Activated CD8-positive, alpha-beta memory T cell treated with anti-CD3 and anti-CD28 coated beads, Interleukin-2, amount 10 ng/mL, durations not matched to agents 7 days and 5 days (primary cell): Measurements from ENCODE around the gene ACAD8. TPM values are rescaled to one million over a fixed set of nuclear protein-coding genes. Genes with fewer than 3 reads are reported as not detected.

ENCODE experiments used
- ATAC-seq: fragments of 150-1000 bp; cut with Tn5 transposase; one replicate; pipeline ENCODE4 v1.10.0; 2021; ENCODE audit warnings: moderate library complexity
- CTCF ChIA-PET: fragments of 350-600 bp; sonication (Branson Sonifier 250); formaldehyde crosslinking; loops from one replicate; lab custom pipeline; 2021; ENCODE audit warnings: antibody characterized with exemption; lab: Charles Lee
- DNase-seq: peaks from one replicate; pipeline ENCODE4 v3.0.0-alpha.2; 2020
- H3K27ac Mint-ChIP-seq: one replicate; pipeline ENCODE4 v1.8.0; 2021; ENCODE audit warnings: mild to moderate bottlenecking, mixed read lengths
- H3K27me3 Mint-ChIP-seq: one replicate; pipeline ENCODE4 v1.8.0; 2021; ENCODE audit warnings: mixed read lengths
- H3K36me3 Mint-ChIP-seq: one replicate; pipeline ENCODE4 v1.8.0; 2021; ENCODE audit warnings: mild to moderate bottlenecking, mixed read lengths
- H3K4me1 Mint-ChIP-seq: one replicate; pipeline ENCODE4 v1.8.0; 2021; ENCODE audit warnings: mixed read lengths
- H3K4me3 Mint-ChIP-seq: one replicate; pipeline ENCODE4 v1.8.0; 2021; ENCODE audit warnings: mild to moderate bottlenecking, moderate library complexity, mixed read lengths
- H3K9me3 Mint-ChIP-seq: one replicate; pipeline ENCODE4 v1.8.0; 2022; ENCODE audit warnings: low read depth, mixed read lengths
- total RNA-seq, 2 experiments: library from RNA; stranded (reverse); gene quantifications; one replicate each; pipeline ENCODE4 v1.2.3, GENCODE V29; 2021

The ACAD8 gene
- 10 to 100 TPM; 29.4 to 31.6 TPM for total RNA-seq

- peak within 1 kb of the TSS; percentile 85 for H3K27ac Mint-ChIP-seq
- CTCF ChIA-PET = interaction anchor here (0.7 to 3.6 kb wide), 11 partner anchors 9 to 203 kb away, joined by 3 to 26 read pairs (median 5); partner anchors contain the start of genes GLB1L3 and VPS26B
- peak; percentile 99 for ATAC-seq
- peak within 1 kb of the TSS; percentile 94 for H3K4me3 Mint-ChIP-seq
- peak; percentile 98 for DNase-seq
- H3K4me1 Mint-ChIP-seq = peaks cover 43% of the 10 kb centered on the region
- H3K9me3 Mint-ChIP-seq = no peaks in the 10 kb centered on the region
- no peaks in the 10 kb centered on the region for H3K27me3 Mint-ChIP-seq
- peaks cover 11% of the 10 kb centered on the region for H3K36me3 Mint-ChIP-seq
Observed at GRCh38 chr11:134253188-134253993, at the start of gene ACAD8, which contains the start of gene THYN1. Gene ACAD8 (plus strand): TSS chr11:134253568. CDS start chr11:134253601, 33 bp downstream. Gene THYN1 (minus strand): TSS chr11:134253352. CDS start chr11:134252882, 470 bp downstream.

- no peaks in the 10 kb centered on the region for H3K27me3 Mint-ChIP-seq
- CTCF ChIA-PET = interaction anchor here (0.8 to 1.3 kb wide), 3 partner anchors 9 to 70 kb away, joined by 3 read pairs; partner anchors contain the start of gene GLB1L3
- no peaks in the 10 kb centered on the region for H3K9me3 Mint-ChIP-seq
- DNase-seq = no peak
- ATAC-seq = no peak
- no peak overlapping the region for H3K27ac Mint-ChIP-seq
- H3K4me3 Mint-ChIP-seq = no peak overlapping the region
- H3K36me3 Mint-ChIP-seq = peaks cover 70% of the 10 kb centered on the region
- peaks cover 5% of the 10 kb centered on the region for H3K4me1 Mint-ChIP-seq
Observed at GRCh38 chr11:134205729-134206128, 47.6 kb upstream of the ACAD8 start.

- peaks cover 7% of the 10 kb centered on the region for H3K4me1 Mint-ChIP-seq
- H3K27ac Mint-ChIP-seq = no peak overlapping the region
- H3K9me3 Mint-ChIP-seq = no peaks in the 10 kb centered on the region
- DNase-seq (no peak), ATAC-seq (no peak)
- H3K27me3 Mint-ChIP-seq = no peaks in the 10 kb centered on the region
- CTCF ChIA-PET = interaction anchor here (0.8 to 1.4 kb wide), 4 partner anchors 10 to 70 kb away, joined by 3 to 4 read pairs (median 3); partner anchors contain the start of gene GLB1L3
- peaks cover 69% of the 10 kb centered on the region for H3K36me3 Mint-ChIP-seq
- H3K4me3 Mint-ChIP-seq = no peak overlapping the region
Observed at GRCh38 chr11:134206185-134206584, 47.2 kb upstream of the ACAD8 start.

GRCh38 chr11:134207538-134208239, 45.7 kb upstream of the ACAD8 start:
- Mint-ChIP-seq H3K4me3 (no peak overlapping the region), H3K27ac (no peak overlapping the region), H3K27me3 (no peaks in the 10 kb centered on the region), H3K9me3 (no peaks in the 10 kb centered on the region), H3K4me1 (peaks cover 14% of the 10 kb centered on the region), H3K36me3 (peaks cover 71% of the 10 kb centered on the region)
- ATAC-seq (no peak), DNase-seq (peak; percentile 74)
- CTCF ChIA-PET = interaction anchor here (0.6 to 1.8 kb wide), 17 partner anchors 11 to 68 kb away, joined by 3 to 11 read pairs (median 4); partner anchors contain the start of genes GLB1L3, NCAPD3 and VPS26B

GRCh38 chr11:134215836-134216235, 37.5 kb upstream of the ACAD8 start:
- DNase-seq = no peak
- CTCF ChIA-PET = no interaction called here
- H3K4me1 Mint-ChIP-seq = peaks cover 62% of the 10 kb centered on the region
- no peaks in the 10 kb centered on the region for H3K9me3 Mint-ChIP-seq
- ATAC-seq = no peak
- no peak overlapping the region for H3K4me3 Mint-ChIP-seq
- no peaks in the 10 kb centered on the region for H3K27me3 Mint-ChIP-seq
- H3K36me3 Mint-ChIP-seq = peaks cover 54% of the 10 kb centered on the region
- no peak overlapping the region for H3K27ac Mint-ChIP-seq

- CTCF ChIA-PET = no interaction called here
- H3K4me1 Mint-ChIP-seq = peaks cover 65% of the 10 kb centered on the region
- peaks cover 51% of the 10 kb centered on the region for H3K36me3 Mint-ChIP-seq
- DNase-seq (no peak), ATAC-seq (no peak)
- H3K27me3 Mint-ChIP-seq = no peaks in the 10 kb centered on the region
- H3K9me3 Mint-ChIP-seq = no peaks in the 10 kb centered on the region
- H3K27ac Mint-ChIP-seq = no peak overlapping the region
- no peak overlapping the region for H3K4me3 Mint-ChIP-seq
Observed at GRCh38 chr11:134216816-134217215, 36.6 kb upstream of the ACAD8 start.

- no peak for DNase-seq
- H3K36me3 Mint-ChIP-seq = peaks cover 39% of the 10 kb centered on the region
- peaks cover 67% of the 10 kb centered on the region for H3K4me1 Mint-ChIP-seq
Observed at GRCh38 chr11:134223121-134223520, 30.2 kb upstream of the ACAD8 start.

GRCh38 chr11:134223836-134224709, 29.3 kb upstream of the ACAD8 start, which contains the start of the genes NCAPD3 and VPS26B:
Gene NCAPD3 (minus strand): TSS chr11:134223967. CDS start chr11:134223926, 41 bp downstream.
Gene VPS26B (plus strand): TSS chr11:134224671. CDS start chr11:134225123, 452 bp downstream.
- Mint-ChIP-seq H3K27me3 (no peaks in the 10 kb centered on the region), H3K36me3 (peaks cover 30% of the 10 kb centered on the region), H3K27ac (peak within 1 kb of the TSS; percentile 96), H3K4me1 (peaks cover 65% of the 10 kb centered on the region), H3K4me3 (peak within 1 kb of the TSS; percentile 96), H3K9me3 (no peaks in the 10 kb centered on the region)
- CTCF ChIA-PET = interaction anchor here (0.8 to 3.5 kb wide), 13 partner anchors 11 to 174 kb away, joined by 4 to 29 read pairs (median 8); partner anchors contain the start of genes ACAD8, GLB1L3 and THYN1
- peak; percentile 84 for ATAC-seq
- peak; percentile 98 for DNase-seq

More at GRCh38 chr11:134223121-134223520, 30.2 kb upstream of the ACAD8 start:
- H3K9me3 Mint-ChIP-seq = no peaks in the 10 kb centered on the region
- CTCF ChIA-PET = interaction anchor here (1.2 to 3.2 kb wide), 3 partner anchors 15 to 52 kb away, joined by 4 to 29 read pairs (median 8); partner anchors contain the start of gene GLB1L3
- peak overlapping the region; percentile 92 for H3K27ac Mint-ChIP-seq
- H3K27me3 Mint-ChIP-seq = no peaks in the 10 kb centered on the region
- H3K4me3 Mint-ChIP-seq = peak overlapping the region; percentile 96
- no peak for ATAC-seq

GRCh38 chr11:134224710-134225664, 28.4 kb upstream of the ACAD8 start:
- H3K9me3 Mint-ChIP-seq = no peaks in the 10 kb centered on the region
- H3K4me1 Mint-ChIP-seq = peaks cover 71% of the 10 kb centered on the region
- peak; percentile 23 for ATAC-seq
- peak; percentile 78 for DNase-seq
- H3K27me3 Mint-ChIP-seq = no peaks in the 10 kb centered on the region
- peaks cover 26% of the 10 kb centered on the region for H3K36me3 Mint-ChIP-seq
- CTCF ChIA-PET = interaction anchor here (0.8 to 3.5 kb wide), 12 partner anchors 10 to 174 kb away, joined by 4 to 29 read pairs (median 8); partner anchors contain the start of genes ACAD8, GLB1L3 and THYN1
- peak overlapping the region; percentile 93 for H3K27ac Mint-ChIP-seq
- H3K4me3 Mint-ChIP-seq = peak overlapping the region; percentile 96

GRCh38 chr11:134226806-134227325, 26.5 kb upstream of the ACAD8 start:
- Mint-ChIP-seq H3K27me3 (no peaks in the 10 kb centered on the region), H3K27ac (no peak overlapping the region), H3K9me3 (no peaks in the 10 kb centered on the region), H3K4me3 (peak overlapping the region; percentile 89), H3K36me3 (peaks cover 17% of the 10 kb centered on the region), H3K4me1 (peaks cover 71% of the 10 kb centered on the region)
- ATAC-seq (no peak), DNase-seq (no peak)
- CTCF ChIA-PET = interaction anchor here (1.1 to 3.5 kb wide), 4 partner anchors 8 to 49 kb away, joined by 4 to 21 read pairs (median 8); partner anchors contain the start of genes ACAD8 and GLB1L3

GRCh38 chr11:134228625-134229024, 24.7 kb upstream of the ACAD8 start:
- Mint-ChIP-seq H3K27ac (peak overlapping the region; percentile 8), H3K4me1 (peaks cover 71% of the 10 kb centered on the region), H3K9me3 (no peaks in the 10 kb centered on the region), H3K4me3 (no peak overlapping the region), H3K27me3 (no peaks in the 10 kb centered on the region), H3K36me3 (peaks cover 4% of the 10 kb centered on the region)
- peak; percentile 8 for ATAC-seq
- CTCF ChIA-PET = interaction anchor here (0.9 to 2.5 kb wide), 8 partner anchors 15 to 166 kb away, joined by 3 to 8 read pairs (median 4); partner anchors contain the start of genes ACAD8 and GLB1L3
- DNase-seq = peak; percentile 83
